Endothelial cell of umbilical vein (primary cell): ENCODE results near the gene RYR3. TPM values are rescaled to one million over a fixed set of nuclear protein-coding genes. Genes with fewer than 3 reads are reported as not detected.

ENCODE experiments used
- BruUV-seq: library from RNA; stranded (reverse); fragments of 400-500 nt; replicated peaks from 2 replicates; lab custom pipeline; 2021; lab: Mats Ljungman, UMichigan
- CTCF ChIA-PET: fragments of 300-600, 350-600 bp; sonication (Branson Sonifier 250); formaldehyde crosslinking; loops from one replicate; lab custom pipeline; 2021; ENCODE audit warnings: antibody characterized with exemption, inconsistent platforms; lab: Charles Lee
- POLR2A ChIA-PET: fragments of 300-600, 350-600 bp; sonication (Branson Sonifier 250); formaldehyde crosslinking; loops from one replicate; lab custom pipeline; 2021; ENCODE audit warnings: antibody characterized with exemption, inconsistent platforms; lab: Charles Lee
- DNase-seq: peaks from one replicate; pipeline ENCODE4 v3.0.0-alpha.2; 2011; ENCODE audit warnings: low read depth, low spot score
- FAIRE-seq: peaks from 2 replicates; lab custom pipeline; 2011; peaks lifted over from hg19 to GRCh38; lab: Jason Lieb, UNC
- H2AFZ ChIP-seq: 2 replicates; pipeline ENCODE4 v1.6.0; 2012; ENCODE audit warnings: low read depth, low read length, control low read depth, inconsistent platforms
- H3K27ac ChIP-seq: 2 replicates; pipeline ENCODE4 v1.5.1; 2011; ENCODE audit warnings: low read depth, mild to moderate bottlenecking, control low read depth, low read length, moderate library complexity; ENCODE audit not compliant: insufficient read depth
- H3K27me3 ChIP-seq, 2 experiments: 2 replicates each; pipeline versions ENCODE4 v1.6.0 to v1.6.1; 2011; ENCODE audit warnings: low read length in 2 of 2, mixed read lengths in 1 of 2; ENCODE audit not compliant: control insufficient read depth in 2 of 2, insufficient read depth in 2 of 2
- H3K36me3 ChIP-seq, 2 experiments: 2 replicates in 1 of 2; 3 replicates in 1 of 2; pipeline ENCODE4 v1.5.1; 2011; ENCODE audit warnings: low read length in 2 of 2, mild to moderate bottlenecking in 1 of 2, moderate library complexity in 1 of 2; ENCODE audit not compliant: control insufficient read depth in 2 of 2, insufficient read depth in 2 of 2; ENCODE audit errors: extremely low read depth in 1 of 2
- H3K4me1 ChIP-seq: 3 replicates; pipeline ENCODE4 v1.5.1; 2011; ENCODE audit warnings: mild to moderate bottlenecking, low read length; ENCODE audit not compliant: control insufficient read depth, insufficient read depth; ENCODE audit errors: extremely low read depth
- H3K4me2 ChIP-seq: 2 replicates; pipeline ENCODE4 v1.6.1; 2011; ENCODE audit warnings: low read length, control low read depth, mixed read lengths; ENCODE audit not compliant: insufficient read depth
- H3K4me3 ChIP-seq, 3 experiments: fragments of 200-600 bp in 1 of 3; sonication (generic), shearing (Covaris generic) in 1 of 3; replicated peaks in 1 of 3; 2 replicates each; pipeline ENCODE4 v1.5.1; 2011 to 2016; ENCODE audit warnings: control low read depth in 3 of 3, low read length in 3 of 3, mild to moderate bottlenecking in 2 of 3, inconsistent platforms in 1 of 3, low read depth in 1 of 3, moderate library complexity in 1 of 3; ENCODE audit not compliant: insufficient read depth in 1 of 3
- H3K79me2 ChIP-seq: 2 replicates; pipeline ENCODE4 v1.6.0; 2012; ENCODE audit warnings: low read length, inconsistent platforms; ENCODE audit not compliant: control insufficient read depth, insufficient read depth
- H3K9ac ChIP-seq: replicated peaks from 2 replicates; pipeline ENCODE3; 2011; ENCODE audit warnings: low read length, control low read depth; ENCODE audit not compliant: insufficient read depth; ENCODE audit errors: extremely low read depth
- H3K9me1 ChIP-seq: replicated peaks from 3 replicates; pipeline ENCODE4 v1.6.0; 2011; ENCODE audit warnings: mild to moderate bottlenecking, low read length; ENCODE audit not compliant: control insufficient read depth, insufficient read depth; ENCODE audit errors: extremely low read depth
- H3K9me3 ChIP-seq: replicated peaks from 2 replicates; pipeline ENCODE4 v1.5.1; 2012; ENCODE audit warnings: low read length, inconsistent platforms; ENCODE audit not compliant: control insufficient read depth, insufficient read depth
- H4K20me1 ChIP-seq: replicated peaks from 2 replicates; pipeline ENCODE3; 2011; ENCODE audit warnings: mild to moderate bottlenecking, low read length; ENCODE audit not compliant: control insufficient read depth, insufficient read depth; ENCODE audit errors: extremely low read depth
- CTCF ChIP-seq, 2 donors: IDR thresholded peaks; 1 replicate in 1 of 2; 2 replicates in 1 of 2; pipeline ENCODE4 v1.5.1; 2011; ENCODE audit warnings: low read length in 2 of 2, mild to moderate bottlenecking in 2 of 2, moderate library complexity in 2 of 2, control low read depth in 1 of 2, inconsistent platforms in 1 of 2, low read depth in 1 of 2; ENCODE audit not compliant: insufficient read depth in 1 of 2; ENCODE audit errors: extremely low read depth in 1 of 2
- EZH2 ChIP-seq: IDR thresholded peaks from 2 replicates; pipeline ENCODE4 v1.6.1; 2012; ENCODE audit warnings: borderline replicate concordance, low read depth, mild to moderate bottlenecking, moderate library complexity, low read length, inconsistent platforms; ENCODE audit not compliant: severe bottlenecking
- FOS ChIP-seq: IDR thresholded peaks from 2 replicates; pipeline ENCODE4 v1.6.1; 2011; ENCODE audit warnings: mild to moderate bottlenecking, low read length, moderate library complexity, borderline replicate concordance; ENCODE audit not compliant: insufficient read depth
- GATA2 ChIP-seq: IDR thresholded peaks from 2 replicates; pipeline ENCODE4 v1.7.0; 2011; ENCODE audit warnings: low read depth, mild to moderate bottlenecking, moderate library complexity, mixed read lengths, low read length; ENCODE audit not compliant: insufficient read length, insufficient read depth
- JUN ChIP-seq: IDR thresholded peaks from 2 replicates; pipeline ENCODE4 v1.6.1; 2011; ENCODE audit warnings: borderline replicate concordance, low read depth; ENCODE audit not compliant: insufficient read length, insufficient read depth
- MAX ChIP-seq: IDR thresholded peaks from 2 replicates; pipeline ENCODE4 v1.6.1; 2011; ENCODE audit not compliant: insufficient read depth, insufficient read length
- MYC ChIP-seq: IDR thresholded peaks from one replicate; pipeline ENCODE4 v1.6.1; 2011; ENCODE audit warnings: mild to moderate bottlenecking, low read depth, low read length
- POLR2A ChIP-seq: IDR thresholded peaks from 2 replicates; pipeline ENCODE4 v1.6.1; 2012; ENCODE audit warnings: low read depth, mild to moderate bottlenecking, control low read depth, low read length
- POLR2AphosphoS5 ChIP-seq: IDR thresholded peaks from 2 replicates; pipeline ENCODE4 v1.6.1; 2012; ENCODE audit warnings: low read depth, mild to moderate bottlenecking, control low read depth, low read length, moderate library complexity; ENCODE audit not compliant: insufficient read depth
- dilution Hi-C: fragments of 300-500 bp; cut with MboI; formaldehyde crosslinking; loops from one replicate; pipeline ENCODE4 v1.15.0; 2019; ENCODE audit warnings: low sequenced_read_pairs; ENCODE audit not compliant: extremely low pct_ligation_motif_present
- intact Hi-C: fragments of 100-400 bp; cut with micrococcal nuclease; formaldehyde crosslinking; loops from one replicate; pipeline ENCODE4 v1.10.0; 2022
- polyA plus RNA-seq, 4 experiments: library from polyadenylated mRNA; depleted of rRNA in 3 of 4; stranded (reverse) in 3 of 4; unstranded in 1 of 4; fragments of >200 nt; gene quantifications; 2 replicates each; pipeline versions ENCODE4 v1.2.1 to v1.2.3, GENCODE V29; 2011 to 2012; ENCODE audit warnings: missing spikeins in 1 of 4
- total RNA-seq: library from RNA; stranded (reverse); gene quantifications from 2 replicates; pipeline ENCODE4 v1.2.3, GENCODE V29; 2021

Gene RYR3
- total and polyA plus RNA-seq, 2 donors (not counting 3 experiments of a cell fraction or from before 2014, with no cell fraction given), result not detected

DNA sequence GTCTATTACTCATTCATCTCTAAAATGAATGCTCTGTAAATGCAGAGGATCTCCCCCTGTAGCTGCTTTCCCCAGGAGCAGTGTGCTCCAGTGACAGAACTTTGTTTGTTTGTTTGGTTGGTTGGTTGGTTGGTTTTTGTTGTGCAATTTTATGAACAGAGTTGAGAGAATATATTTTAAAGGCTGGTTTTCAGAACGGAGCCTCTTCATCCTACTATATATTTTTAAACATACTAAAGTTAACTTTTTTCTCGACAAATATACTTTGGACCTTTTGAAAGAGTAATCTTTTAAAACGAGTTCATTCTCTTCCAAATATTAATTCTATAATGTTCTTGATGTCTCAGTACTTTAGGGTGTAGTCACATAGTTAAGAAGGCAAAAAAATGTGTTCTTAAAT, 20.2 kb downstream of the RYR3 start:
- POLR2A ChIA-PET, result no interaction called here
- H3K9ac ChIP-seq, result no peak overlapping the region

More for the DNA sequence above, 20.2 kb downstream of the RYR3 start:
- H3K79me2 ChIP-seq, result no peaks in the 10 kb centered on the region
- H4K20me1 ChIP-seq, result no peaks in the 10 kb centered on the region
- no peak for FAIRE-seq
- H3K4me1 ChIP-seq, result no peaks in the 10 kb centered on the region
- no peak overlapping the region for H2AFZ ChIP-seq
- dilution Hi-C loops, result no loop called here
- intact Hi-C loops, result no loop called here
- H3K9me3 ChIP-seq, result no peaks in the 10 kb centered on the region
- no peak overlapping the region for H3K4me3 ChIP-seq
- no TSS peak for BruUV-seq
- H3K27me3 ChIP-seq, result peaks cover 0 to 1% of the 10 kb centered on the region in 2 experiments
- CTCF ChIA-PET, result interaction anchor here (1.6 kb wide), 1 partner anchor 370 kb away, joined by 5 read pairs; no protein-coding TSS in a partner anchor
- DNase-seq, result no peak
- no peak overlapping the region for H3K27ac ChIP-seq
- no peaks in the 10 kb centered on the region for H3K36me3 ChIP-seq
- H3K9me1 ChIP-seq, result no peaks in the 10 kb centered on the region
- TF ChIP-seq GATA2 (no peak), JUN (no peak), CTCF (IDR thresholded peaks at IDR 0.05; ENCODE audit: extremely low read depth in 1 of 2, insufficient read depth in 1 of 2, low read depth in 1 of 2, low read length in 2 of 2) (no peak), EZH2 (no peak), POLR2A (no peak), POLR2AphosphoS5 (no peak), MAX (no peak), MYC (no peak), FOS (no peak)
- H3K4me2 ChIP-seq, result no peak overlapping the region
